ENCODE measurements around the gene TMEM184A. TPM values are rescaled to one million over a fixed set of nuclear protein-coding genes. Genes with fewer than 3 reads are reported as not detected.

The TMEM184A gene
- total RNA-seq, 1 donor from 2014 or later, result 5.0 TPM

DNA sequence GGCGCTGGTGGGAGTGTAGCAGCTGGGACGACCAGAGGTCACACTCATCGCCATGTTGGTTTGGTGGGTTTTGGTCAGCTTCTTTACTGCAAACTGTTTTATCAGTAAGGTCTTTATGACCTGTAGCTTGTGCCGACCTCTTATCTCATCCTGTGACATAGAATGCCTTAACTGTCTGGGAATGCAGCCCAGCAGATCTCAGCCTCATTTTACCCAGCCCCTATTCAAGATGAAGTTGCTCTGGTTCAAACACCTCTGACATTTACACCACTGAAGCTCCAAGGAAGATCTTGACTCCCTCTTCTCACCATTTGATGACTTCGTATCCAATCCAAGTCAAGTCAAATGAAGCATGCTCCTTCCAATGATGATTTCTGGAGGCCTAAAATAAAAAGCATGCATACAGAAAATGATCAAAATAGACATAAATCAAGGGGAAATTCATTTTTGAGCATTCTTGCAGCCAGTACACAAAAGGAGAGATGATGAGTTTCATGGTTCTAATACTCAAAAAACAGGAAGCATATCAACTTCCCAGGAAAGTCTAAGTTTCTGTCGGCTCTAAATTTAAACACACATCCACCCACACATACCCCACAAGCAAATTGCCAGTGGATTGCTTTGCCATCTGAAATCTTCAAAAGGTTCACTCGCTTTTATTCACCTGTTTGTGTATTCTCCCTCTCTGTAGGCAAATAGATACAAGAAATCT is 16.3 kb upstream of the TMEM184A start:
- Mint-ChIP-seq H3K9me3 (no peaks in the 10 kb centered on the region), H3K27ac (peak overlapping the region; percentile 39), H3K4me1 (peaks cover 30% of the 10 kb centered on the region), H3K4me3 (peak overlapping the region; percentile 83), H3K27me3 (ENCODE audit: low read depth) (no peaks in the 10 kb centered on the region), H3K36me3 (peaks cover 2% of the 10 kb centered on the region)
- no peak for TF ChIP-seq CTCF (IDR thresholded peaks at IDR 0.05; ENCODE audit: unreplicated experiment)
- DNase-seq (ENCODE audit: low spot score in 2 of 2, unreplicated experiment in 2 of 2), result no peak

GRCh38 chr7:1569833-1570632 is 14.0 kb upstream of the TMEM184A start, which contains the start of gene PSMG3:
Gene PSMG3 (minus strand): TSS chr7:1570032. CDS start chr7:1569339, 693 bp downstream.
- Mint-ChIP-seq H3K27me3 (ENCODE audit: low read depth) (no peaks in the 10 kb centered on the region), H3K27ac (peak within 1 kb of the TSS; percentile 95), H3K36me3 (peaks cover 11% of the 10 kb centered on the region), H3K4me1 (peaks cover 30% of the 10 kb centered on the region), H3K9me3 (no peaks in the 10 kb centered on the region), H3K4me3 (peak within 1 kb of the TSS; percentile 83)
- peak; percentile 78 to 86 for DNase-seq (ENCODE audit: low spot score in 2 of 2, unreplicated experiment in 2 of 2)
- no peak for TF ChIP-seq CTCF (IDR thresholded peaks at IDR 0.05; ENCODE audit: unreplicated experiment)

- DNase-seq (ENCODE audit: low spot score in 2 of 2, unreplicated experiment in 2 of 2), result no peak
- H3K36me3 Mint-ChIP-seq, result peaks cover 11% of the 10 kb centered on the region
- H3K4me1 Mint-ChIP-seq, result peaks cover 30% of the 10 kb centered on the region
- no peaks in the 10 kb centered on the region for H3K9me3 Mint-ChIP-seq
- H3K4me3 Mint-ChIP-seq, result peak overlapping the region; percentile 72
- H3K27me3 Mint-ChIP-seq (ENCODE audit: low read depth), result no peaks in the 10 kb centered on the region
- no peak for TF ChIP-seq CTCF (IDR thresholded peaks at IDR 0.05; ENCODE audit: unreplicated experiment)
- H3K27ac Mint-ChIP-seq, result peak overlapping the region; percentile 79
Measured at GRCh38 chr7:1569440-1569832, 13.4 kb upstream of the TMEM184A start.

GRCh38 chr7:1569016-1569415 is 13.0 kb upstream of the TMEM184A start:
- Mint-ChIP-seq H3K4me1 (peaks cover 30% of the 10 kb centered on the region), H3K27me3 (ENCODE audit: low read depth) (no peaks in the 10 kb centered on the region), H3K27ac (peak overlapping the region; percentile 79), H3K4me3 (peak overlapping the region; percentile 72), H3K36me3 (peaks cover 11% of the 10 kb centered on the region), H3K9me3 (no peaks in the 10 kb centered on the region)
- no peak for DNase-seq (ENCODE audit: low spot score in 2 of 2, unreplicated experiment in 2 of 2)
- no peak for TF ChIP-seq CTCF (IDR thresholded peaks at IDR 0.05; ENCODE audit: unreplicated experiment)

DNA sequence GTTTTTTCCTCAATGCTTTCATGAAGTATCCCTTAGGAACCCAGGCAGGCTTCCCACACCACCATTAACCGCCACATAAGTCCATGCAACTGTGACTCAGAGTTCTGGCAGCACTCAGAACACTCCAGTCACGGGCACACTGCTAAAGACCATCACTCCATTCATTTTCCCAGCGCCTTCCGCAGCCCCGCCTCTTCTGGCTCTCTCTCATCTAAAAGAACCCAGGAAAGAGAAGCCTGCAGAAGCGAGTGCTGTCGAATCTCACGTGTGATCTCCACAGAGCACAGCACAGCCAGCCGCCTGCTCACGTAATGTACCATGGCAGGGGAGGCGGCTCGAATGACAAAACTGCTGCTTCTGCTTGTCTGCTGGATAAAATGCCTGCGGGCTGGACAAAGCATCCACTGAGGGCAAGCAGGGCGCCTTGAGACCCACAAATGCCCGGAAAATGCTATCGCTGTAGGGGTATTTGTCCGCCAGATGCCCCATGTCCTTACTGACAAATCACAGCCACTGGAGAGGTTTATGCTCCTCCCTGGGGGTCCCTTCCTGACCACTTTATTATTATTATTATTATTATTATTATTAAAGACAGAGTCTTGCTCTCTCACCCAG is 12.0 kb upstream of the TMEM184A start:
- TF ChIP-seq CTCF (IDR thresholded peaks at IDR 0.05; ENCODE audit: unreplicated experiment), result no peak
- H3K27me3 Mint-ChIP-seq (ENCODE audit: low read depth), result no peaks in the 10 kb centered on the region
- peaks cover 11% of the 10 kb centered on the region for H3K36me3 Mint-ChIP-seq
- peak overlapping the region; percentile 47 for H3K27ac Mint-ChIP-seq
- H3K9me3 Mint-ChIP-seq, result no peaks in the 10 kb centered on the region
- DNase-seq (ENCODE audit: low spot score in 2 of 2, unreplicated experiment in 2 of 2), result no peak
- H3K4me3 Mint-ChIP-seq, result peak overlapping the region; percentile 44
- H3K4me1 Mint-ChIP-seq, result peaks cover 30% of the 10 kb centered on the region
